ENCODE data around the gene HOXD4. TPM values are rescaled to one million over a fixed set of nuclear protein-coding genes. Genes with fewer than 3 reads are reported as not detected.

Gene HOXD4
- total RNA-seq, 1 experiment from 2014 or later, result 1.2 TPM

DNA sequence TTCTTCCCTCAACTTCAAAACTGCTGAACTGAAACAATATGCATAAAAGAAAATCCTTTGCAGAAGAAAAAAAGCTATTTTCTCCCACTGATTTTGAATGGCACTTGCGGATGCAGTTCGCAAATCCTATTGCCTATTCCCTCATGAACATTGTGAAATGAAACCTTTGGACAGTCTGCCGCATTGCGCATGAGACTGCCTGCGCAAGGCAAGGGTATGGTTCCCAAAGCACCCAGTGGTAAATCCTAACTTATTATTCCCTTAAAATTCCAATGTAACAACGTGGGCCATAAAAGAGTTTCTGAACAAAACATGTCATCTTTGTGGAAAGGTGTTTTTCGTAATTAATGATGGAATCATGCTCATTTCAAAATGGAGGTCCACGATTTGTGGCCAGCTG lies 13.4 kb upstream of the HOXD4 start:
- no peak overlapping the region for H3K4me3 ChIP-seq (ENCODE audit: low read depth, low read length)
- intact Hi-C loops (cut with micrococcal nuclease; ENCODE audit: unreplicated experiment), result loop anchor here (5.0 kb wide), 1 partner anchor 49 kb away; the partner anchor contains the start of gene HOXD1
- no peaks in the 10 kb centered on the region for H3K36me3 ChIP-seq (ENCODE audit: control insufficient read depth, insufficient read depth, low read length)
- Mint-ChIP-seq H3K27ac (ENCODE audit: unreplicated experiment) (no peak overlapping the region), H3K27me3 (ENCODE audit: insufficient read depth, unreplicated experiment) (peaks cover 40% of the 10 kb centered on the region), H3K36me3 (ENCODE audit: insufficient read depth, unreplicated experiment) (no peaks in the 10 kb centered on the region), H3K9me3 (ENCODE audit: unreplicated experiment) (no peaks in the 10 kb centered on the region), H3K4me1 (ENCODE audit: low read depth, unreplicated experiment) (peaks cover 7% of the 10 kb centered on the region), H3K4me3 (ENCODE audit: unreplicated experiment) (peak overlapping the region; percentile 76)
- ChIA-PET POLR2A (no interaction called here), CTCF (no interaction called here)
- no peak for TF ChIP-seq CTCF (IDR thresholded peaks at IDR 0.05; ENCODE audit: insufficient read depth in 1 of 2, low read depth in 1 of 2, low read length in 1 of 2, severe bottlenecking in 1 of 2, unreplicated experiment in 1 of 2)
- 0 out of 2 replicates have a peak, but pooled peaks cover 8% of the 10 kb centered on the region for H3K4me1 ChIP-seq
- DNase-seq, result no peak
- H3K9me3 ChIP-seq, result no peaks in the 10 kb centered on the region
- BruUV-seq (replicated peaks), result no TSS peak
- peaks cover 3% of the 10 kb centered on the region for H3K27me3 ChIP-seq (replicated peaks; ENCODE audit: control insufficient read depth, insufficient read depth, low read length)

GRCh38 chr2:176138526-176138922 lies 12.8 kb upstream of the HOXD4 start:
- POLR2A ChIA-PET, result no interaction called here
- H3K36me3 ChIP-seq (ENCODE audit: control insufficient read depth, insufficient read depth, low read length), result no peaks in the 10 kb centered on the region
- H3K27me3 ChIP-seq (replicated peaks; ENCODE audit: control insufficient read depth, insufficient read depth, low read length), result peaks cover 3% of the 10 kb centered on the region; the same call in 1 of the 2 replicates
- no peak overlapping the region for H3K4me3 ChIP-seq (ENCODE audit: low read depth, low read length)
- Mint-ChIP-seq H3K27ac (ENCODE audit: unreplicated experiment) (no peak overlapping the region), H3K4me1 (ENCODE audit: low read depth, unreplicated experiment) (peaks cover 7% of the 10 kb centered on the region), H3K27me3 (ENCODE audit: insufficient read depth, unreplicated experiment) (peaks cover 38% of the 10 kb centered on the region), H3K4me3 (ENCODE audit: unreplicated experiment) (no peak overlapping the region), H3K9me3 (ENCODE audit: unreplicated experiment) (no peaks in the 10 kb centered on the region), H3K36me3 (ENCODE audit: insufficient read depth, unreplicated experiment) (no peaks in the 10 kb centered on the region)
- CTCF ChIA-PET, result no interaction called here
- no TSS peak for BruUV-seq (replicated peaks)
- DNase-seq, result no peak
- TF ChIP-seq CTCF (IDR thresholded peaks at IDR 0.05; ENCODE audit: insufficient read depth in 1 of 2, low read depth in 1 of 2, low read length in 1 of 2, severe bottlenecking in 1 of 2, unreplicated experiment in 1 of 2), result no peak
- intact Hi-C loops (cut with micrococcal nuclease; ENCODE audit: unreplicated experiment), result loop anchor here (5.0 kb wide), 1 partner anchor 49 kb away; the partner anchor contains the start of gene HOXD1
- H3K4me1 ChIP-seq, result 0 out of 2 replicates have a peak, but pooled peaks cover 8% of the 10 kb centered on the region
- no peaks in the 10 kb centered on the region for H3K9me3 ChIP-seq

- no peaks in the 10 kb centered on the region for H3K9me3 Mint-ChIP-seq (ENCODE audit: unreplicated experiment)
- BruUV-seq (replicated peaks), result no TSS peak
- H3K4me1 Mint-ChIP-seq (ENCODE audit: low read depth, unreplicated experiment), result peaks cover 7% of the 10 kb centered on the region
- peaks cover 35% of the 10 kb centered on the region for H3K27me3 Mint-ChIP-seq (ENCODE audit: insufficient read depth, unreplicated experiment)
- Histone ChIP-seq H3K4me1 (0 out of 2 replicates have a peak, but pooled peaks cover 8% of the 10 kb centered on the region), H3K27me3 (replicated peaks; ENCODE audit: control insufficient read depth, insufficient read depth, low read length) (peaks cover 3% of the 10 kb centered on the region; the same call in 1 of the 2 replicates), H3K9me3 (no peaks in the 10 kb centered on the region), H3K36me3 (ENCODE audit: control insufficient read depth, insufficient read depth, low read length) (no peaks in the 10 kb centered on the region), H3K4me3 (ENCODE audit: low read depth, low read length) (no peak overlapping the region)
- no peaks in the 10 kb centered on the region for H3K36me3 Mint-ChIP-seq (ENCODE audit: insufficient read depth, unreplicated experiment)
- no peak overlapping the region for H3K4me3 Mint-ChIP-seq (ENCODE audit: unreplicated experiment)
- intact Hi-C loops (cut with micrococcal nuclease; ENCODE audit: unreplicated experiment), result loop anchor here (5.0 kb wide), 1 partner anchor 48 kb away; the partner anchor contains the start of gene HOXD1
- DNase-seq, result no peak
- ChIA-PET CTCF (no interaction called here), POLR2A (no interaction called here)
- no peak overlapping the region for H3K27ac Mint-ChIP-seq (ENCODE audit: unreplicated experiment)
- no peak for TF ChIP-seq CTCF (IDR thresholded peaks at IDR 0.05; ENCODE audit: insufficient read depth in 1 of 2, low read depth in 1 of 2, low read length in 1 of 2, severe bottlenecking in 1 of 2, unreplicated experiment in 1 of 2)
Measured at GRCh38 chr2:176138923-176139660, 12.3 kb upstream of the HOXD4 start.
